ENCODE data around the gene LAIR2. TPM values are rescaled to one million over a fixed set of nuclear protein-coding genes. Genes with fewer than 3 reads are reported as not detected.
"Not testable (repeated sequence)": the region's sequence is repeated elsewhere in the genome, so short reads cannot be mapped to it uniquely, and the experiment has no call there.

Gene LAIR2
- total RNA-seq, 1 experiment from 2014 or later: not detected

- no TSS peak for BruUV-seq (replicated peaks)
- no peaks in the 10 kb centered on the region for H3K9me3 ChIP-seq (ENCODE audit: control insufficient read depth in 1 of 2, insufficient read depth in 1 of 2, low read depth in 1 of 2, low read length in 2 of 2)
- TF ChIP-seq SP1 (IDR thresholded peaks at IDR 0.05; ENCODE audit: low read depth) (no peak), ZFX (IDR thresholded peaks at IDR 0.05) (no peak), EZH2 (IDR thresholded peaks at IDR 0.05) (no peak), SRF (IDR thresholded peaks at IDR 0.05; ENCODE audit: low read depth) (no peak), TCF7L2 (IDR thresholded peaks at IDR 0.05; ENCODE audit: borderline replicate concordance, extremely low read depth, insufficient read depth, insufficient read length) (no peak), YY1 (IDR thresholded peaks at IDR 0.05; ENCODE audit: extremely low read depth, insufficient replicate concordance, low read depth, low read length) (no peak), EZH2phosphoT487 (IDR thresholded peaks at IDR 0.05; ENCODE audit: borderline replicate concordance) (no peak), JUND (IDR thresholded peaks at IDR 0.05) (no peak), ATF3 (IDR thresholded peaks at IDR 0.05) (no peak), POLR2AphosphoS5 (IDR thresholded peaks at IDR 0.05; ENCODE audit: low read depth, low read length) (no peak), EGR1 (IDR thresholded peaks at IDR 0.05; ENCODE audit: low read depth) (no peak)
- TF ChIP-seq, protein P1, sequence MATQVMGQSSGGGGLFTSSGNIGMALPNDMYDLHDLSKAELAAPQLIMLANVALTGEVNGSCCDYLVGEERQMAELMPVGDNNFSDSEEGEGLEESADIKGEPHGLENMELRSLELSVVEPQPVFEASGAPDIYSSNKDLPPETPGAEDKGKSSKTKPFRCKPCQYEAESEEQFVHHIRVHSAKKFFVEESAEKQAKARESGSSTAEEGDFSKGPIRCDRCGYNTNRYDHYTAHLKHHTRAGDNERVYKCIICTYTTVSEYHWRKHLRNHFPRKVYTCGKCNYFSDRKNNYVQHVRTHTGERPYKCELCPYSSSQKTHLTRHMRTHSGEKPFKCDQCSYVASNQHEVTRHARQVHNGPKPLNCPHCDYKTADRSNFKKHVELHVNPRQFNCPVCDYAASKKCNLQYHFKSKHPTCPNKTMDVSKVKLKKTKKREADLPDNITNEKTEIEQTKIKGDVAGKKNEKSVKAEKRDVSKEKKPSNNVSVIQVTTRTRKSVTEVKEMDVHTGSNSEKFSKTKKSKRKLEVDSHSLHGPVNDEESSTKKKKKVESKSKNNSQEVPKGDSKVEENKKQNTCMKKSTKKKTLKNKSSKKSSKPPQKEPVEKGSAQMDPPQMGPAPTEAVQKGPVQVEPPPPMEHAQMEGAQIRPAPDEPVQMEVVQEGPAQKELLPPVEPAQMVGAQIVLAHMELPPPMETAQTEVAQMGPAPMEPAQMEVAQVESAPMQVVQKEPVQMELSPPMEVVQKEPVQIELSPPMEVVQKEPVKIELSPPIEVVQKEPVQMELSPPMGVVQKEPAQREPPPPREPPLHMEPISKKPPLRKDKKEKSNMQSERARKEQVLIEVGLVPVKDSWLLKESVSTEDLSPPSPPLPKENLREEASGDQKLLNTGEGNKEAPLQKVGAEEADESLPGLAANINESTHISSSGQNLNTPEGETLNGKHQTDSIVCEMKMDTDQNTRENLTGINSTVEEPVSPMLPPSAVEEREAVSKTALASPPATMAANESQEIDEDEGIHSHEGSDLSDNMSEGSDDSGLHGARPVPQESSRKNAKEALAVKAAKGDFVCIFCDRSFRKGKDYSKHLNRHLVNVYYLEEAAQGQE (IDR thresholded peaks at IDR 0.05; ENCODE audit: low read depth): no peak
- no peak overlapping the region for H3K4me2 ChIP-seq (ENCODE audit: low read length)
- CTCF ChIA-PET: no interaction called here
- H3K9ac ChIP-seq (ENCODE audit: low read length): no peak overlapping the region
- DNase-seq (ENCODE audit: low read depth, low spot score) (no peak), ATAC-seq (no peak)
- RAD21 ChIA-PET (ENCODE audit: low non-redundant PET in 1 of 2, low total read pairs in 2 of 2, uncharacterized antibody in 2 of 2, unreplicated experiment in 2 of 2): no interaction called here
- no peaks in the 10 kb centered on the region for H3K79me2 ChIP-seq (ENCODE audit: insufficient read depth, low read length)
- H3K9me2 ChIP-seq (ENCODE audit: insufficient read depth): no peaks in the 10 kb centered on the region
- no peak overlapping the region for H2AFZ ChIP-seq (ENCODE audit: low read depth, low read length, poor library complexity, severe bottlenecking)
- peaks cover 0 to 8% of the 10 kb centered on the region in 2 experiments; a peak in 2 of 4 replicates for H3K4me1 ChIP-seq (ENCODE audit: control insufficient read depth in 1 of 2, insufficient read depth in 2 of 2, low read length in 2 of 2)
- no peak overlapping the region for H3K27ac ChIP-seq (ENCODE audit: low read depth, low read length)
- POLR2A ChIA-PET: no interaction called here
- H4K20me1 ChIP-seq (ENCODE audit: insufficient read depth): no peaks in the 10 kb centered on the region
- H3K27me3 ChIP-seq (ENCODE audit: insufficient read depth, low read length): no peaks in the 10 kb centered on the region
- intact Hi-C loops (cut with micrococcal nuclease): no loop called here
- no peaks in the 10 kb centered on the region for H3K36me3 ChIP-seq (ENCODE audit: control insufficient read depth in 1 of 2, insufficient read depth in 2 of 2, low read length in 2 of 2)
- H3K4me3 ChIP-seq (replicated peaks in 1 of 2; ENCODE audit: low read depth in 1 of 2, low read length in 2 of 2): no peak overlapping the region
These were observed 5.2 kb downstream of the LAIR2 start for GRCh38 chr19:54507824-54508223.

- H3K27me3 ChIP-seq (ENCODE audit: insufficient read depth, low read length); H4K20me1 ChIP-seq (ENCODE audit: insufficient read depth); ATAC-seq; DNase-seq (ENCODE audit: low read depth, low spot score); intact Hi-C loops (cut with micrococcal nuclease); H3K9ac ChIP-seq (ENCODE audit: low read length); H3K4me3 ChIP-seq (replicated peaks in 1 of 2; ENCODE audit: low read depth in 1 of 2, low read length in 2 of 2); POLR2A ChIA-PET; H3K9me3 ChIP-seq (ENCODE audit: control insufficient read depth in 1 of 2, insufficient read depth in 1 of 2, low read depth in 1 of 2, low read length in 2 of 2); H3K79me2 ChIP-seq (ENCODE audit: insufficient read depth, low read length); H3K27ac ChIP-seq (ENCODE audit: low read depth, low read length); RAD21 ChIA-PET (ENCODE audit: low non-redundant PET in 1 of 2, low total read pairs in 2 of 2, uncharacterized antibody in 2 of 2, unreplicated experiment in 2 of 2); BruUV-seq (replicated peaks); H2AFZ ChIP-seq (ENCODE audit: low read depth, low read length, poor library complexity, severe bottlenecking); H3K36me3 ChIP-seq (ENCODE audit: control insufficient read depth in 1 of 2, insufficient read depth in 2 of 2, low read length in 2 of 2); H3K9me2 ChIP-seq (ENCODE audit: insufficient read depth); CTCF ChIA-PET; H3K4me1 ChIP-seq (ENCODE audit: control insufficient read depth in 1 of 2, insufficient read depth in 2 of 2, low read length in 2 of 2); H3K4me2 ChIP-seq (ENCODE audit: low read length): not testable (repeated sequence)
These were observed 5.9 kb downstream of the LAIR2 start for GRCh38 chr19:54508487-54508886.

All from HCT116 (cell line).